Activated naive CD8-positive, alpha-beta T cell treated with anti-CD3 and anti-CD28 coated beads, Interleukin-2, amount 10 ng/mL, durations not matched to agents 7 days and 5 days (primary cell): ENCODE measurements around the gene ALB. TPM values are rescaled to one million over a fixed set of nuclear protein-coding genes. Genes with fewer than 3 reads are reported as not detected.

ENCODE experiments used
- ATAC-seq: fragments of 150-1000 bp; cut with Tn5 transposase; one replicate; pipeline ENCODE4 v1.10.0; 2021; ENCODE audit warnings: low read depth, moderate library complexity
- POLR2A ChIA-PET: fragments of 350-600 bp; sonication (Branson Sonifier 250); formaldehyde crosslinking; loops from one replicate; lab custom pipeline; 2021; ENCODE audit warnings: antibody characterized with exemption; lab: Charles Lee
- DNase-seq: peaks from one replicate; pipeline ENCODE4 v3.0.0; 2021
- H3K27ac Mint-ChIP-seq: one replicate; pipeline ENCODE4 v1.8.0; 2022; ENCODE audit warnings: mild to moderate bottlenecking, mixed read lengths
- H3K27me3 Mint-ChIP-seq: one replicate; pipeline ENCODE4 v1.8.0; 2022; ENCODE audit warnings: mild to moderate bottlenecking, moderate library complexity, mixed read lengths
- H3K36me3 Mint-ChIP-seq: one replicate; pipeline ENCODE4 v1.8.0; 2021; ENCODE audit warnings: mild to moderate bottlenecking, mixed read lengths
- H3K4me1 Mint-ChIP-seq: one replicate; pipeline ENCODE4 v1.8.0; 2021; ENCODE audit warnings: mixed read lengths
- H3K4me3 Mint-ChIP-seq: one replicate; pipeline ENCODE4 v1.8.0; 2022; ENCODE audit warnings: mild to moderate bottlenecking, moderate library complexity, mixed read lengths
- H3K9me3 Mint-ChIP-seq: one replicate; pipeline ENCODE4 v1.8.0; 2021; ENCODE audit warnings: mixed read lengths
- total RNA-seq, 2 experiments: library from RNA; stranded (reverse); gene quantifications; one replicate each; pipeline ENCODE4 v1.2.3, GENCODE V29; 2021

ALB gene
- total RNA-seq, 2 experiments from 2014 or later: not detected

DNA sequence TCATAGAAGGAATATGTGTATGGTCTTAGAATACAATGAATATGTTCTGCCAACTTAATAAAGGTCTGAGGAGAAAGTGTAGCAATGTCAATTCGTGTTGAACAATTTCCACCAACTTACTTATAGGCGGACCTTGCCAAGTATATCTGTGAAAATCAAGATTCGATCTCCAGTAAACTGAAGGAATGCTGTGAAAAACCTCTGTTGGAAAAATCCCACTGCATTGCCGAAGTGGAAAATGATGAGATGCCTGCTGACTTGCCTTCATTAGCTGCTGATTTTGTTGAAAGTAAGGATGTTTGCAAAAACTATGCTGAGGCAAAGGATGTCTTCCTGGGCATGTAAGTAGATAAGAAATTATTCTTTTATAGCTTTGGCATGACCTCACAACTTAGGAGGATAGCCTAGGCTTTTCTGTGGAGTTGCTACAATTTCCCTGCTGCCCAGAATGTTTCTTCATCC lies 9.2 kb downstream of the ALB start:
- Mint-ChIP-seq H3K27ac (no peak overlapping the region), H3K4me1 (no peaks in the 10 kb centered on the region), H3K4me3 (no peak overlapping the region), H3K27me3 (no peaks in the 10 kb centered on the region), H3K9me3 (no peaks in the 10 kb centered on the region), H3K36me3 (no peaks in the 10 kb centered on the region)
- POLR2A ChIA-PET: no interaction called here
- DNase-seq: no peak
- no peak for ATAC-seq

GRCh38 chr4:73414936-73415271 lies 10.8 kb downstream of the ALB start:
- DNase-seq: no peak
- no peaks in the 10 kb centered on the region for H3K4me1 Mint-ChIP-seq
- H3K9me3 Mint-ChIP-seq: no peaks in the 10 kb centered on the region
- no peak overlapping the region for H3K4me3 Mint-ChIP-seq
- ATAC-seq: no peak
- POLR2A ChIA-PET: no interaction called here
- H3K36me3 Mint-ChIP-seq: no peaks in the 10 kb centered on the region
- no peak overlapping the region for H3K27ac Mint-ChIP-seq
- H3K27me3 Mint-ChIP-seq: no peaks in the 10 kb centered on the region

DNA sequence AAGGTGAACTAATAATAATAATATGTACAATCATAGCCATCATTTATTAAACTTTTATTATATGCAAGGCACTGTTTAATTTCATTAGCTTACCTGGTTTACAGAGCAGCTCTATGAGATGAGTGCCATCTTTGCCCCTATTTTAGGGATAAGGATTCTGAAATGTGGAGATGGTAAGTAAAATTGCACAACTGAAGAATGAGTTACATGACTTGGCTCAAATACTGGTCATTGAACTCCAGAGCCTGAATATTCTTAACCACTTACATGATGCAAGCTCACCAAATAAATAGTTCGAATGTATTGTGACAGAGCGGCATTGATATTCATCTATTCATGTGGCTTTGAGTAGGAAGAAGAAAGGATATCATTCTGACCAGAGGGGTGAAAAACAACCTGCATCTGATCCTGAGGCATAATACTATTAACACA lies 11.7 kb downstream of the ALB start:
- Mint-ChIP-seq H3K27me3 (no peaks in the 10 kb centered on the region), H3K36me3 (no peaks in the 10 kb centered on the region), H3K9me3 (no peaks in the 10 kb centered on the region), H3K27ac (no peak overlapping the region), H3K4me3 (no peak overlapping the region), H3K4me1 (no peaks in the 10 kb centered on the region)
- POLR2A ChIA-PET: no interaction called here
- DNase-seq (no peak), ATAC-seq (no peak)

DNA sequence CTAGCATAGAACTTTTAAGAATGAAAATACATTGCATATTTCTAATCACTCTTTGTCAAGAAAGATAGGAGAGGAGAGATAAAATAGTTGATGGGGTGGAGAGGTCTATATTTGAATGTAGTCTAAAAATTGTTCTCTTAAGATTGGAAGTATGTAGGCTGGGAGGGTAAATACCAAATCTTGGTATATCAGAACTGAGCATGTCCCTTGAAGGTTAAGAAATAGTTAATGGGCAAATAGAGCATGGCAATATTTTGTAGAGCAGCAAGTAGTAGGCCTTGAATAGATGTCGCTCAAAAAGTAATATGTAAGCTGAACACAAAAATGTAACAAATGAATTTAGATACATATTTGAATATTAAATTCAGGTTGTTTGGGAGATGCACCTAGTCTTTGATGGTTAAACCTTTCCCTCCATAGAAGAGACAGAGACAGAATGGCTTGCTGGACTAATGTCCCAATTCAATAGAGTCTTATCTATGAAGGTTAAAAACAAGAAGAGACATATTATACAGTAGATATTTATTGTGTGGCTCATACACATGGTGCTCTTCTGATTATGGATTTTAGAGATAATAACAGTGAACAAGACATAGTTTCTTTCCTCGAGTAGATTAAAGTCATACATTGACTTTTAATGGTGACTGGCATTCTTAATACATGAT lies 12.5 kb downstream of the ALB start:
- H3K4me3 Mint-ChIP-seq: no peak overlapping the region
- H3K27ac Mint-ChIP-seq: no peak overlapping the region
- ATAC-seq: no peak
- DNase-seq: no peak
- no peaks in the 10 kb centered on the region for H3K4me1 Mint-ChIP-seq
- POLR2A ChIA-PET: no interaction called here
- H3K9me3 Mint-ChIP-seq: no peaks in the 10 kb centered on the region
- no peaks in the 10 kb centered on the region for H3K36me3 Mint-ChIP-seq
- H3K27me3 Mint-ChIP-seq: no peaks in the 10 kb centered on the region

DNA sequence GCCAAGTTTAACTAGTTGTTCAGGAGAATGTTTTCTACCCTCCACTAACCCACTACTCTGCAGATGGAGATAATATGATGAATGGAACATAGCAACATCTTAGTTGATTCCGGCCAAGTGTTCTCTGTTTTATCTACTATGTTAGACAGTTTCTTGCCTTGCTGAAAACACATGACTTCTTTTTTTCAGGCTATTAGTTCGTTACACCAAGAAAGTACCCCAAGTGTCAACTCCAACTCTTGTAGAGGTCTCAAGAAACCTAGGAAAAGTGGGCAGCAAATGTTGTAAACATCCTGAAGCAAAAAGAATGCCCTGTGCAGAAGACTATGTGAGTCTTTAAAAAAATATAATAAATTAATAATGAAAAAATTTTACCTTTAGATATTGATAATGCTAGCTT lies 13.3 kb downstream of the ALB start:
- H3K27ac Mint-ChIP-seq: no peak overlapping the region
- no peaks in the 10 kb centered on the region for H3K27me3 Mint-ChIP-seq
- POLR2A ChIA-PET: no interaction called here

GRCh38 chr4:73417973-73418372 lies 13.9 kb downstream of the ALB start:
- H3K36me3 Mint-ChIP-seq: no peaks in the 10 kb centered on the region
- DNase-seq: no peak
- no peaks in the 10 kb centered on the region for H3K4me1 Mint-ChIP-seq
- ATAC-seq: no peak
- H3K4me3 Mint-ChIP-seq: no peak overlapping the region
- H3K27ac Mint-ChIP-seq: no peak overlapping the region
- POLR2A ChIA-PET: no interaction called here
- no peaks in the 10 kb centered on the region for H3K27me3 Mint-ChIP-seq
- no peaks in the 10 kb centered on the region for H3K9me3 Mint-ChIP-seq

More for the DNA sequence above, 13.3 kb downstream of the ALB start:
- ATAC-seq: no peak
- Mint-ChIP-seq H3K4me3 (no peak overlapping the region), H3K9me3 (no peaks in the 10 kb centered on the region), H3K36me3 (no peaks in the 10 kb centered on the region), H3K4me1 (no peaks in the 10 kb centered on the region)
- DNase-seq: no peak

DNA sequence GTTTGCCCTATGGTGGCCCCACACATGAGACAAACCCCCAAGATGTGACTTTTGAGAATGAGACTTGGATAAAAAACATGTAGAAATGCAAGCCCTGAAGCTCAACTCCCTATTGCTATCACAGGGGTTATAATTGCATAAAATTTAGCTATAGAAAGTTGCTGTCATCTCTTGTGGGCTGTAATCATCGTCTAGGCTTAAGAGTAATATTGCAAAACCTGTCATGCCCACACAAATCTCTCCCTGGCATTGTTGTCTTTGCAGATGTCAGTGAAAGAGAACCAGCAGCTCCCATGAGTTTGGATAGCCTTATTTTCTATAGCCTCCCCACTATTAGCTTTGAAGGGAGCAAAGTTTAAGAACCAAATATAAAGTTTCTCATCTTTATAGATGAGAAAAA lies 14.6 kb downstream of the ALB start:
- H3K9me3 Mint-ChIP-seq: no peaks in the 10 kb centered on the region
- no peak overlapping the region for H3K27ac Mint-ChIP-seq
- POLR2A ChIA-PET: no interaction called here
- H3K4me3 Mint-ChIP-seq: no peak overlapping the region
- no peaks in the 10 kb centered on the region for H3K27me3 Mint-ChIP-seq
- H3K4me1 Mint-ChIP-seq: no peaks in the 10 kb centered on the region
- ATAC-seq (no peak), DNase-seq (no peak)
- no peaks in the 10 kb centered on the region for H3K36me3 Mint-ChIP-seq

GRCh38 chr4:73419106-73420038 lies 15.3 kb downstream of the ALB start:
- Mint-ChIP-seq H3K4me3 (no peak overlapping the region), H3K27ac (no peak overlapping the region), H3K4me1 (no peaks in the 10 kb centered on the region), H3K36me3 (no peaks in the 10 kb centered on the region), H3K27me3 (no peaks in the 10 kb centered on the region), H3K9me3 (no peaks in the 10 kb centered on the region)
- DNase-seq: no peak
- ATAC-seq: no peak
- POLR2A ChIA-PET: no interaction called here

- Mint-ChIP-seq H3K4me1 (no peaks in the 10 kb centered on the region), H3K27me3 (no peaks in the 10 kb centered on the region), H3K36me3 (no peaks in the 10 kb centered on the region), H3K27ac (no peak overlapping the region), H3K4me3 (no peak overlapping the region), H3K9me3 (no peaks in the 10 kb centered on the region)
- ATAC-seq (no peak), DNase-seq (no peak)
- POLR2A ChIA-PET: no interaction called here
Measured at GRCh38 chr4:73420615-73421014, 16.5 kb downstream of the ALB start.

DNA sequence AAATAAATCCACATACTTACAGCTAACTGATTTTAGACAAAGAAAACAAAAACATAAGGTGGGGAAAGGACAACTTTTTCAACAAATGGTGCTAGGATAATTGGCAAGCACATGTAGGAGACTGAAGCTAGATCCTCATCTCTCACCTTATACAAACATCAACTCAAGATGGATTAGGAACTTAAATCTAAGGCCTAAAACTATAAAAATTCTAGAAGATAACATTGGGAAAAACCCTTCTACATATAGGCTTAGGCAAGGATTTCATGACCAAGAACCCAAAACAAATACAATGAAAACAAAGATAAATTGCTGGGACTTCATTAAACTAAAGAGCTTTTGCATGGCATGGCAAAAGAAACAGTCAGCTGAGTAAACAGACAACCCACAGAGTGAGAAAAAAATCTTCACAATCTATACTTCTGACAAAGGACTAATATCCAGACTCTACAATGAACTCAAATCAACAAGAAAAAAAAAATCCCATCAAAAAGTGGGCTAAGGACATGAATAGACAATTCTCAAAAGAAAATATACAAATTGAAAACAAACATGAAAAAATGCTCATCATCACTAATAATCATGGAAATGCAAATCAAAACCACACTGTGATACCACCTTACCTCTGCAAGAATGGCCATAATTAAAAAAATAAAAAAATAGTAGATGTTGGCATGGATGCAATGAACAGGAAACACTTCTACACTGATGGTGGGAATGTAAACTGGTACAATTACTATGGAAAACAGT lies 17.8 kb downstream of the ALB start:
- Mint-ChIP-seq H3K27ac (no peak overlapping the region), H3K27me3 (no peaks in the 10 kb centered on the region), H3K36me3 (no peaks in the 10 kb centered on the region), H3K9me3 (no peaks in the 10 kb centered on the region), H3K4me3 (no peak overlapping the region), H3K4me1 (no peaks in the 10 kb centered on the region)
- POLR2A ChIA-PET: no interaction called here
- ATAC-seq (no peak), DNase-seq (no peak)

- POLR2A ChIA-PET: no interaction called here
- H3K27ac Mint-ChIP-seq: no peak overlapping the region
- no peaks in the 10 kb centered on the region for H3K36me3 Mint-ChIP-seq
- no peak overlapping the region for H3K4me3 Mint-ChIP-seq
- ATAC-seq (no peak), DNase-seq (no peak)
- H3K27me3 Mint-ChIP-seq: no peaks in the 10 kb centered on the region
- no peaks in the 10 kb centered on the region for H3K4me1 Mint-ChIP-seq
- no peaks in the 10 kb centered on the region for H3K9me3 Mint-ChIP-seq
Measured at GRCh38 chr4:73422458-73422752, 18.3 kb downstream of the ALB start.

- H3K27ac Mint-ChIP-seq: no peak overlapping the region
- no peaks in the 10 kb centered on the region for H3K9me3 Mint-ChIP-seq
- H3K4me1 Mint-ChIP-seq: no peaks in the 10 kb centered on the region
- no peak overlapping the region for H3K4me3 Mint-ChIP-seq
- DNase-seq (no peak), ATAC-seq (no peak)
- POLR2A ChIA-PET: no interaction called here
- no peaks in the 10 kb centered on the region for H3K36me3 Mint-ChIP-seq
- H3K27me3 Mint-ChIP-seq: no peaks in the 10 kb centered on the region
Measured at GRCh38 chr4:73423184-73423583, 19.1 kb downstream of the ALB start.

DNA sequence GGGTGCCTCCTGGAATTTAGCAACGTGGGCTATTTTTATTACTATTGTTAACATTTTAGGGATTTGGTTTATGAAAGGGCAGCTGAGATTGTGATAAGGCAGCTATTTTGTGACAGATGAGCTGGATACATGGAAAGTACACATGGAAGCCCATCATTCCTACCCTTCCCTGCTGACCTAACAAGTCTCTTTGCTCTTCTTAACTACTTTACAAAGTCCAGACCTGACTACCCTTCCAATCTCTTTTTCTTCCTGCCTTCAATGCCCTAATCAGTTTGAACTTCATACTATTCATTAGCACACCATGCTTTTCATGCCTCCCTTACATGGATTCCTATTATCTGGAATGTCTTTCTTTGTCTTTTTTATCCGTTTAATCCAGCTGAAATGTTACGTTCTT lies 22.6 kb downstream of the ALB start:
- no peak overlapping the region for H3K27ac Mint-ChIP-seq
- no peaks in the 10 kb centered on the region for H3K9me3 Mint-ChIP-seq
- POLR2A ChIA-PET: no interaction called here
- ATAC-seq (no peak), DNase-seq (no peak)
- H3K36me3 Mint-ChIP-seq: no peaks in the 10 kb centered on the region
- no peaks in the 10 kb centered on the region for H3K4me1 Mint-ChIP-seq
- no peak overlapping the region for H3K4me3 Mint-ChIP-seq
- H3K27me3 Mint-ChIP-seq: peaks cover 2% of the 10 kb centered on the region

- no peak overlapping the region for H3K4me3 Mint-ChIP-seq
- ATAC-seq (no peak), DNase-seq (no peak)
- H3K27ac Mint-ChIP-seq: no peak overlapping the region
- H3K4me1 Mint-ChIP-seq: no peaks in the 10 kb centered on the region
- H3K27me3 Mint-ChIP-seq: peaks cover 2% of the 10 kb centered on the region
- POLR2A ChIA-PET: no interaction called here
- no peaks in the 10 kb centered on the region for H3K9me3 Mint-ChIP-seq
- H3K36me3 Mint-ChIP-seq: no peaks in the 10 kb centered on the region
Measured at GRCh38 chr4:73429118-73429517, 25.0 kb downstream of the ALB start.
